ENCODE results near the gene ABHD8.

DNA sequence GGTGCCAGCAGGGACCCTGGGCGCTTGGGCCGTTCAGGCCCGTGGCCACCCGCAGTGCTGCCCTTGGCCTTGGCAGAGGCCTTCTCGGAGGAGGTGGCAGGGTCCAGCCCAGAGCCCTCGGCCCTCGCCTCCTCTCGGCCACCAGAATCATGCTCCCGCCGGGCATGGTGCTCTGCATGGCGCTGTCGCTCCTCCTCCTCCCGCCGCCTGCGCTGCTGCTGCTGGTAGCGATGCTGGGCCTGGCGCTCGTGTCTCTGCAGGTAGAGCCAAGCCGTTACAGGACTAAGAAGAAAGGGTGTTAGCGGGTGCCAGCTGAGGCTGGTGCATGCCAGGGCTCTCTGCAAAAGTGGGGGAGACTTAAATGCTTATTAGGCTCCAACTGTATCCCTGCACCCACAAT lies 21.9 kb upstream of the ABHD8 start:
- TF ChIP-seq, protein P1, sequence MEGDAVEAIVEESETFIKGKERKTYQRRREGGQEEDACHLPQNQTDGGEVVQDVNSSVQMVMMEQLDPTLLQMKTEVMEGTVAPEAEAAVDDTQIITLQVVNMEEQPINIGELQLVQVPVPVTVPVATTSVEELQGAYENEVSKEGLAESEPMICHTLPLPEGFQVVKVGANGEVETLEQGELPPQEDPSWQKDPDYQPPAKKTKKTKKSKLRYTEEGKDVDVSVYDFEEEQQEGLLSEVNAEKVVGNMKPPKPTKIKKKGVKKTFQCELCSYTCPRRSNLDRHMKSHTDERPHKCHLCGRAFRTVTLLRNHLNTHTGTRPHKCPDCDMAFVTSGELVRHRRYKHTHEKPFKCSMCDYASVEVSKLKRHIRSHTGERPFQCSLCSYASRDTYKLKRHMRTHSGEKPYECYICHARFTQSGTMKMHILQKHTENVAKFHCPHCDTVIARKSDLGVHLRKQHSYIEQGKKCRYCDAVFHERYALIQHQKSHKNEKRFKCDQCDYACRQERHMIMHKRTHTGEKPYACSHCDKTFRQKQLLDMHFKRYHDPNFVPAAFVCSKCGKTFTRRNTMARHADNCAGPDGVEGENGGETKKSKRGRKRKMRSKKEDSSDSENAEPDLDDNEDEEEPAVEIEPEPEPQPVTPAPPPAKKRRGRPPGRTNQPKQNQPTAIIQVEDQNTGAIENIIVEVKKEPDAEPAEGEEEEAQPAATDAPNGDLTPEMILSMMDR (IDR thresholded peaks at IDR 0.05; ENCODE audit: low read length): no peak
- TF ChIP-seq EZH2 (IDR thresholded peaks at IDR 0.05; ENCODE audit: borderline replicate concordance, low read length): no peak

Measured in OCI-LY1 (cell line).